Inflammatory macrophage (primary cell): ENCODE results near the gene ZDHHC22.

ENCODE experiments used
- DNase-seq, 2 donors: peaks; one replicate each; pipeline ENCODE4 v3.0.0-alpha.2; 2020 to 2022

Gene ZDHHC22

DNA sequence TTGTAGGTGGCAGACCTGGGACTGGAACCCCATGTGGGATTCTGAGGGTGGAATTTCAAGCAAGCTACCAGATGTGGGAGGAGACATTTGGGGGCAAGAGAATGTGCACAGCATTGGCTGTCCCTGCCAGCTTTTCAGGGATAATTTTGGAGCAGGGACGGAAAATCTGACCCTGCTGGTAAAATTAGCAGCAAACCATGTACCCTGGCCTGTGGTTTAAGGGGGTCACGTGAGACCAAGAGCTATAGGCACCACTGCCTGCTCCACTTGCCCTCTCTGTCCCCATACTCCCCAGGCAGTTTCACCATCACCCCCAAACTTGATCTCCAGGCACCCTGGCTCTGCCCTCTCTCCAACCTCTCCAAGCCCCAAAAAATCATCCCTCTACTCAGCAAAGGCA, 13.5 kb upstream of the ZDHHC22 start:
- no peak for DNase-seq

DNA sequence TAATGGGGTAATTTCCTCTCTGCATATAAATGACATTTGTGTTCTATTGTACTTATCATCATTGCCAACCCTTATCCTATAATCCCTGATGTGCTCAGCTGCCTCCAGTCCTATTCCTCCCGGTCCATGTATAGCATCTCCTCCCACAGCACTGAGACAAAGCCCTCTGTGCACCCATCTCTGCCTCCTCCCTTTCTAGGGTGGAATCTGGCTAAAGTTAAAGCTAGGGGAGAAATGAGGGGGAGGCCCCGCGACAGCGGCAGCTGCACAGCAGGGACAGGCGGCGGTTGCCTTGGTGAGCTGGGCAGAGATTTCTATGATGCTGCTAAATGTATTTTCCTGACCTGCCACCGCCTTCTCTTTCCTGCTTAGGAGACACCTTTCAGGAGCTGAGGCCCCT, 12.8 kb upstream of the ZDHHC22 start:
- DNase-seq = no peak

GRCh38 chr14:77153802-77154201, 12.2 kb upstream of the ZDHHC22 start:
- no peak for DNase-seq

- peak in 1 of 2 donors; percentile 41 for DNase-seq
These were observed 10.5 kb upstream of the ZDHHC22 start for GRCh38 chr14:77151918-77152588.

GRCh38 chr14:77151245-77151644, 9.7 kb upstream of the ZDHHC22 start:
- DNase-seq = peak in 1 of 2 donors; percentile 4

GRCh38 chr14:77148510-77149231, 7.1 kb upstream of the ZDHHC22 start:
- DNase-seq = no peak

GRCh38 chr14:77145975-77146740, 4.6 kb upstream of the ZDHHC22 start:
- no peak for DNase-seq

- no peak for DNase-seq
These were observed 3.0 kb upstream of the ZDHHC22 start for GRCh38 chr14:77144412-77145115.

- DNase-seq = no peak
These were observed 1.5 kb upstream of the ZDHHC22 start for GRCh38 chr14:77143071-77143470.

GRCh38 chr14:77142005-77142800, 612 bp upstream of the ZDHHC22 start:
- DNase-seq = no peak

- DNase-seq = no peak
These were observed 1.0 kb downstream of the ZDHHC22 start for GRCh38 chr14:77140359-77141213.

- DNase-seq = peak in 1 of 2 donors; percentile 19
These were observed 1.8 kb downstream of the ZDHHC22 start for GRCh38 chr14:77139540-77140358.

DNA sequence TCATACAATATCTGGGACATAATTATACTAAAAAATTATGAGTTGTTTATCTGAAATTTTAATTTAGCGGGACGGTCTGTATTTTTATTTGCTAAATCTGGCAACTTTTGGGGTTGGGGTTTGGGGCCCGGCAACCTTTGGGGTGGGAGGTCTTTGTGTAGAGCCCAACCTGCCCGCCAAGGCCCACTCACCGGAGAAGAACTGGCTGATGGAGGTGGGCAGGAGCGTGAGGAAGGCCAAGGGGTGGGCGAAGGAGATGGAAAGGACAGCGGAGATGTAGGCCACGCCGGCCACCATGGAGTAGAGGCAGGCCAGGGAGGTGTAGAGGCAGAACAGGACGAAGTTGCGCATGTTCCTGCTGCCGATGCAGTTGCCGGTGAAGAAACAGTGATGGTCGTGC, 2.6 kb downstream of the ZDHHC22 start:
- DNase-seq = no peak

DNA sequence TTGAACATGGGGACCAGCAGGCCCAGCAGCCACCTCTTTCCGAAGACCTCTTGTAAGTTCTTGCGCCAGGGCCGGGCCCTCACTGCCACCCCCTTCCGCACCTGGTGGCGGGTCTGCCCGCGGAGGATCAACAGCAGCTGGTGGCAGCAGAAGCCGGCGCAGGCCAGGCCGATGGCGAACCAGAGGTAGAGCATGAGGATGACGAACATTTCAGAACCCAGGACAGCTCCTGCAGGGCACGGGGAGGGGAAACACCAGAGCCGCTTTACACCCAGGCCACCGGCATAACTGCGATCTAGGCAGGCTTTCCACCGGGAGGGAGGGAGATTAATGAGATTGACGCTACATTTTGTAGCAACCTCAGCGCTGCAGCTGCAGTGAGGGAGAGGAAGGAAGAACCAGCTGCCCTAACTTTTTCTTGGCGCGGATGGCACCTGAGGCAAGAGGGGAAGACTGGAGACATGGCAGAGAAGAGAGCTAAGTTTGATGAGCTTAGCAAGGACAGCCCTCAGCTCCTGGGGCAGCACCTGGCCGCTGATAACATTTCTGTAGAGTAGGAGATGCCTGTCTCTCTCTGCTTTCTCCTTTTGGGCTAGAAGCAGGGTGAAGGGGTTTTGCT, 7.8 kb downstream of the ZDHHC22 start:
- DNase-seq = peak; percentile 40 to 58

DNA sequence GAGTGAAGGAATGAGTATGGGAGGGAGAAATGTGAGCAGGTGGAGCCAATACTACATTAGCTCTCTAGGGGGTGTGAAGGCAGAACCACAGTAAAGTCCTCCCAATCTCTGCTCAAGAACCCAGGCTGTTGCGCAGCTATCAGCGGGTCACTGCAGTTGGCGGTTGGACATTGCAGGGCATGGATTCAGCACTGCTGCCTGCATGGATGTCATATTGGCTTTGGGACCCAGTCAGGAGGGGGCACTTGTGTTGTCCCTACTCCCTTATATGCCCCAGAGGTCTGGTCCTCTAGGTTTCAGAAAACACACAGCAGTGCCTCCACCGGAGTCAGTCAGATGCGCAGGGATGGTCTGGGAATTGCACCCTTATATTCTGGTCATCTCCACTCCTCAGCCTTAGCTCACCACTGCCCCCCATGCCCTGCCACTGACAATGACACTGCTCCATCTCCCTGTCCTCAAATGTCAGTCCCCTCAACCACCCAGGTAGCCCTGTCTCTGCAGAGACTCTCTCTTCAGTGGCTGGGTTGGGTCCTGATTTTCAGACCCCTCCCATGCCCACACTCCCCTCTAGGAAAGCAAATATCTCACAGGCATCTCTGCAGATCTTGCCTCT, 9.6 kb downstream of the ZDHHC22 start:
- DNase-seq = no peak

GRCh38 chr14:77131206-77131605, 10.4 kb downstream of the ZDHHC22 start:
- DNase-seq = no peak

DNA sequence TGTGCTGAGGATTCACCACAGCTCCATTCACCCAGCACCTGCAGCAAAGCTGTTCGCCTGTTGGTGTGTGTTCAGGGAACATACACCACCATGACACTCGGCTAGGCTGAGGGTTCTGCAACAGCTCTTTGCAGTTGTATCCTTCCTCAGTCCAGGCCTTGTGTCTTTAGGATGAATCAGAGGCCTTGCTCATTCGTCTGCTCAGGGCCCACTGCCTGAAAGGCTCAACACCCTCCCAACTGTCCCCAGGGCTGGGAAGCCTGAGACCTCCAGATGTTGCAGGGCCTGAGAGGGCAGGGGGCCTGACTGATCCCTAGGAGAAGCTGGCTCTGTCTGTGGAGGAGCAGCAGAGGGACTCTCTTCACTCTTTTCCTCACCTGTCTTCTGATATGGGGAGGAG, 11.2 kb downstream of the ZDHHC22 start:
- no peak for DNase-seq

DNA sequence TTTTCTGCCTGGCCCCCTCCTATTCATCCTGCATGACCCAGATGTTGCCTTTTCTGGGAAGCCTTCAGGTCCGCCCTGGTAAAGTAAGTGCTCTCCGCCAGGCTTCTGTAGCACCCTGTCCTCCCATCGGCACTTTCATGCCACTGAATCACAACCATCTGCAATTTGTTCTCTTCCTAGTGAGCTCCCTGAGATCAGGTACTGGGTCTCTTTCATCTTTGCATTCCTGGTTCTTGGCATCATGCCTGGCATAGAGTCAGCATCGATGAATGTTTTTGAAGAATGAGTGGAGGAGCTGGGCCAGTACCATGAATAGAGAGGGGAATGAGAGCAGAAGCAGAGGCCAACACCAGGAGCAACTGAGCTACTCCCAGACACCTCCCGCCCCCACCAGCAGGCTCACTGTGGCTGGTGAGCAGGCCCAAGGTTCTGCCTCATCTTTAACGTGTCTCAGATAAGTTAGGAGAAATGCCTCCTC, 13.1 kb downstream of the ZDHHC22 start:
- DNase-seq = no peak

DNA sequence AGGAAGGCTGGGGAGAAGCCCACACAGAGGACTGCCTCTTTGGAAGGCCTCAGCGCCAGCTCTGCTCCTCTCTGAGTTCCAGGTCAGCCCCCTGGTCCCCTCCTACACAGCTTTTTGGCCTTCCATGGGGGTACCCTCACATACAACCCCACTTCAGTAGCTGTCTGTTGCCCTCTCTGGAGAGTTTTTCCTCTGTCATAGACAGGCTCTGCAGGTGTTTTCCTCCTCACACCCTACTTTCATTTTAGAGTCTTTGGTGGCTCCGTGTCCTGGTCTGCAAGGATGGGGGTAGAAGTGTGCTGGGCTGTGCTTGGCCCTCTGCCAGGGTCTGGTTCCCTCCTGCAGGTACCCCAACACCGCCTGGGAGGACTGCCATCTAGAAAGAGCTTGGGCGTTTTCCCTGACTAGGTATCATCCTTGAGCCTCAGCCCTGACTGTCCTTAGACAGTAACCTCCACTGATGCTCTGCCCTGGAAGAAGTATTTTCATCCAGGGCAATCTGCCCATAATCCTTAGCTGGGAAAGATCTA, 15.1 kb downstream of the ZDHHC22 start:
- DNase-seq = no peak
